GM12878 (cell line): ENCODE measurements around the gene C14orf119. TPM values are rescaled to one million over a fixed set of nuclear protein-coding genes. Genes with fewer than 3 reads are reported as not detected.

Experiments
- ATAC-seq: fragments of 200-7000 bp; cut with Tn5 transposase; 3 replicates; pipeline ENCODE4 v1.9.1; 2020; ENCODE audit warnings: mild to moderate bottlenecking, moderate library complexity
- BruUV-seq: library from RNA; stranded (reverse); fragments of 400-500 nt; replicated peaks from 2 replicates; lab custom pipeline; 2021; lab: Mats Ljungman, UMichigan
- CTCF ChIA-PET: fragments of 300-600 bp; sonication (Branson Sonifier 250); formaldehyde crosslinking; extraction: SDS; loops from one replicate; lab custom pipeline; 2021; ENCODE audit warnings: inconsistent platforms; lab: Yijun Ruan, JAX
- POLR2A ChIA-PET: fragments of 350-600 bp; formaldehyde crosslinking; extraction: SDS; loops from one replicate; lab custom pipeline; 2021; ENCODE audit warnings: inconsistent platforms; lab: Charles Lee
- RAD21 ChIA-PET: fragments of 300-600 bp; sonication (Branson Sonifier 250); formaldehyde crosslinking; loops from one replicate; lab custom pipeline; 2023; ENCODE audit warnings: antibody characterized with exemption; ENCODE audit not compliant: unreplicated experiment; lab: Charles Lee
- SMC1A ChIA-PET: fragments of 300-600 bp; sonication (Branson Sonifier 250); formaldehyde crosslinking; loops from one replicate; lab custom pipeline; 2023; ENCODE audit not compliant: unreplicated experiment, uncharacterized antibody; lab: Charles Lee
- DNase-seq: peaks from one replicate; pipeline ENCODE4 v3.0.0-alpha.2; 2011; ENCODE audit warnings: low read depth, low spot score
- FAIRE-seq: peaks from 3 replicates; lab custom pipeline; 2011; peaks lifted over from hg19 to GRCh38; lab: Jason Lieb, UNC
- H2AFZ ChIP-seq: 2 replicates; pipeline ENCODE4 v1.6.0; 2011; ENCODE audit warnings: low read depth, low read length, control low read depth; ENCODE audit not compliant: control insufficient read depth
- H3K27ac ChIP-seq: 2 replicates; pipeline ENCODE4 v1.5.1; 2011; ENCODE audit warnings: control low read depth; ENCODE audit not compliant: control insufficient read depth, insufficient read depth
- H3K27me3 ChIP-seq, 2 experiments: replicated peaks in 1 of 2; 2 replicates each; pipeline versions ENCODE4 v1.6.0 to v1.6.1; 2011; ENCODE audit warnings: low read length in 1 of 2; ENCODE audit not compliant: control insufficient read depth in 2 of 2, insufficient read depth in 2 of 2
- H3K36me3 ChIP-seq, 2 experiments: 2 replicates each; pipeline ENCODE4 v1.5.1; 2011; ENCODE audit warnings: low read length in 1 of 2; ENCODE audit not compliant: control insufficient read depth in 2 of 2, insufficient read depth in 2 of 2
- H3K4me1 ChIP-seq: 2 replicates; pipeline ENCODE4 v1.6.1; 2011; ENCODE audit warnings: mild to moderate bottlenecking, low read length, moderate library complexity, mixed read lengths; ENCODE audit not compliant: control insufficient read depth, insufficient read depth
- H3K4me2 ChIP-seq: 2 replicates; pipeline ENCODE4 v1.6.0; 2011; ENCODE audit warnings: control low read depth; ENCODE audit not compliant: control insufficient read depth, insufficient read depth
- H3K4me3 ChIP-seq: fragments of 200-600 bp; sonication (generic); 2 replicates; pipeline ENCODE4 v1.5.1; 2016
- H3K79me2 ChIP-seq: 2 replicates; pipeline ENCODE4 v1.6.0; 2011; ENCODE audit warnings: low read length; ENCODE audit not compliant: control insufficient read depth, insufficient read depth
- H3K9ac ChIP-seq: 2 replicates; pipeline ENCODE4 v1.8.0; 2011; ENCODE audit warnings: low read length, control low read depth, mixed read lengths; ENCODE audit not compliant: control insufficient read depth, insufficient read depth
- H3K9me3 ChIP-seq: replicated peaks from 3 replicates; pipeline ENCODE4 v1.5.1; 2011; ENCODE audit warnings: mild to moderate bottlenecking, low read length; ENCODE audit not compliant: control insufficient read depth, insufficient read depth
- H4K20me1 ChIP-seq: 2 replicates; pipeline ENCODE4 v1.6.0; 2011; ENCODE audit not compliant: control insufficient read depth, insufficient read depth
- BHLHE40 ChIP-seq, 2 experiments: fragments of 450-650 bp in 1 of 2; IDR thresholded peaks; 2 replicates each; pipeline ENCODE4 v1.6.1; 2011 to 2017; ENCODE audit warnings: low read depth in 2 of 2, borderline replicate concordance in 1 of 2, improper control_type of control experiment in 1 of 2, low read length in 1 of 2, mild to moderate bottlenecking in 1 of 2
- CHD4 ChIP-seq: fragments of 200-600 bp; sonication (generic); IDR thresholded peaks from 2 replicates; pipeline ENCODE4 v1.6.1; 2016; ENCODE audit warnings: mild to moderate bottlenecking
- MTA3 ChIP-seq: IDR thresholded peaks from 2 replicates; pipeline ENCODE4 v1.6.1; 2012; ENCODE audit warnings: low read length, inconsistent platforms, borderline replicate concordance
- PML ChIP-seq: IDR thresholded peaks from 2 replicates; pipeline ENCODE4 v1.6.1; 2012; ENCODE audit warnings: low read length, inconsistent platforms
- RUNX3 ChIP-seq: IDR thresholded peaks from 2 replicates; pipeline ENCODE4 v1.6.1; 2012; ENCODE audit warnings: low read length, inconsistent platforms
- SPI1 ChIP-seq: IDR thresholded peaks from 2 replicates; pipeline ENCODE4 v1.6.1; 2011; ENCODE audit warnings: low read depth, mild to moderate bottlenecking, low read length, moderate library complexity, borderline replicate concordance; ENCODE audit not compliant: insufficient read depth
- SREBF2 ChIP-seq: IDR thresholded peaks from 2 replicates; pipeline ENCODE4 v1.6.1; 2012; ENCODE audit warnings: mild to moderate bottlenecking, low read length
- ZNF384 ChIP-seq: IDR thresholded peaks from 2 replicates; pipeline ENCODE4 v1.6.1; 2012; ENCODE audit warnings: low read depth, mild to moderate bottlenecking, low read length, improper control_type of control experiment, borderline replicate concordance
- WGBS: methylation state at CpG from one replicate; pipeline ENCODE4 v1.1.6; 2016; ENCODE audit warnings: low lambda C conversion rate; ENCODE audit not compliant: insufficient replicate concordance, insufficient coverage; ENCODE audit errors: missing lambda C conversion rate; 5-methylcytosine and 5-hydroxymethylcytosine counted together
- in situ Hi-C: fragments of 300-500 bp; cut with MboI; formaldehyde crosslinking; loops from 9 replicates; pipeline ENCODE4 v1.14.3; 2018; ENCODE audit warnings: mixed read lengths
- intact Hi-C: fragments of 100-400 bp; cut with micrococcal nuclease; formaldehyde crosslinking; loops from one replicate; pipeline ENCODE4 v1.14.2; 2022; ENCODE audit not compliant: unreplicated experiment
- polyA plus RNA-seq, 11 experiments: library from polyadenylated mRNA; depleted of rRNA in 4 of 11; unstranded in 6 of 11; stranded (reverse) in 5 of 11; fragments of >200 nt; fragmentation: Nextera tagmentation in 4 of 11; fragmentation: Illumina TruSeq in 1 of 11; extraction: Ambion mirVana in 4 of 11; extraction: Trizol in 1 of 11; gene quantifications; 1 replicate in 1 of 11; 2 replicates in 10 of 11; pipeline versions ENCODE4 v1.2.1 to v1.2.3, GENCODE V29; 2011 to 2016; ENCODE audit warnings: inconsistent platforms in 2 of 11, missing spikeins in 2 of 11, low read depth in 1 of 11
- total RNA-seq, 4 experiments: library from RNA; depleted of rRNA in 3 of 4; stranded (reverse); fragments of >200 nt in 3 of 4; fragmentation: Illumina TruSeq in 1 of 4; extraction: Trizol in 1 of 4; gene quantifications; 2 replicates each; pipeline versions ENCODE4 v1.2.1 to v1.2.3, GENCODE V29; 2013 to 2021
- TF ChIP-seq, protein P1 (sequence below): fragments of 450-650 bp; formaldehyde crosslinking; IDR thresholded peaks from 2 replicates; pipeline ENCODE4 v1.4.0; 2020; ENCODE audit warnings: mild to moderate bottlenecking, moderate library complexity
- TF ChIP-seq, protein P2 (sequence below): fragments of 450-650 bp; IDR thresholded peaks from 2 replicates; pipeline ENCODE4 v1.6.1; 2017; ENCODE audit warnings: antibody characterized with exemption, mild to moderate bottlenecking, moderate library complexity

Gene C14orf119
- total and polyA plus RNA-seq, 10 of the 15 experiments (the other 5 are each of a cell fraction or from before 2014, with no cell fraction given): 32.3 to 228 (median 57.6) TPM

GRCh38 chr14:23112359-23113178 lies 17.3 kb downstream of the C14orf119 start:
- POLR2A ChIA-PET: no interaction called here
- Histone ChIP-seq H3K36me3 (no peaks in the 10 kb centered on the region), H3K4me1 (no peaks in the 10 kb centered on the region), H3K27me3 (peaks cover 0 to 7% of the 10 kb centered on the region in 2 experiments; a peak in 3 of 4 replicates), H3K27ac (no peak overlapping the region), H3K79me2 (no peaks in the 10 kb centered on the region), H3K9me3 (no peaks in the 10 kb centered on the region), H3K9ac (no peak overlapping the region), H3K4me3 (no peak overlapping the region), H3K4me2 (no peak overlapping the region), H2AFZ (no peak overlapping the region), H4K20me1 (no peaks in the 10 kb centered on the region)
- in situ Hi-C loops: no loop called here
- FAIRE-seq: no peak
- RAD21 ChIA-PET: interaction anchor here (0.5 to 2.0 kb wide), 3 partner anchors 8 to 169 kb away, joined by 4 to 5 read pairs (median 4); no protein-coding TSS in a partner anchor
- TF ChIP-seq, protein P1, sequence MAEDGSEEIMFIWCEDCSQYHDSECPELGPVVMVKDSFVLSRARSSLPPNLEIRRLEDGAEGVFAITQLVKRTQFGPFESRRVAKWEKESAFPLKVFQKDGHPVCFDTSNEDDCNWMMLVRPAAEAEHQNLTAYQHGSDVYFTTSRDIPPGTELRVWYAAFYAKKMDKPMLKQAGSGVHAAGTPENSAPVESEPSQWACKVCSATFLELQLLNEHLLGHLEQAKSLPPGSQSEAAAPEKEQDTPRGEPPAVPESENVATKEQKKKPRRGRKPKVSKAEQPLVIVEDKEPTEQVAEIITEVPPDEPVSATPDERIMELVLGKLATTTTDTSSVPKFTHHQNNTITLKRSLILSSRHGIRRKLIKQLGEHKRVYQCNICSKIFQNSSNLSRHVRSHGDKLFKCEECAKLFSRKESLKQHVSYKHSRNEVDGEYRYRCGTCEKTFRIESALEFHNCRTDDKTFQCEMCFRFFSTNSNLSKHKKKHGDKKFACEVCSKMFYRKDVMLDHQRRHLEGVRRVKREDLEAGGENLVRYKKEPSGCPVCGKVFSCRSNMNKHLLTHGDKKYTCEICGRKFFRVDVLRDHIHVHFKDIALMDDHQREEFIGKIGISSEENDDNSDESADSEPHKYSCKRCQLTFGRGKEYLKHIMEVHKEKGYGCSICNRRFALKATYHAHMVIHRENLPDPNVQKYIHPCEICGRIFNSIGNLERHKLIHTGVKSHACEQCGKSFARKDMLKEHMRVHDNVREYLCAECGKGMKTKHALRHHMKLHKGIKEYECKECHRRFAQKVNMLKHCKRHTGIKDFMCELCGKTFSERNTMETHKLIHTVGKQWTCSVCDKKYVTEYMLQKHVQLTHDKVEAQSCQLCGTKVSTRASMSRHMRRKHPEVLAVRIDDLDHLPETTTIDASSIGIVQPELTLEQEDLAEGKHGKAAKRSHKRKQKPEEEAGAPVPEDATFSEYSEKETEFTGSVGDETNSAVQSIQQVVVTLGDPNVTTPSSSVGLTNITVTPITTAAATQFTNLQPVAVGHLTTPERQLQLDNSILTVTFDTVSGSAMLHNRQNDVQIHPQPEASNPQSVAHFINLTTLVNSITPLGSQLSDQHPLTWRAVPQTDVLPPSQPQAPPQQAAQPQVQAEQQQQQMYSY: no peak
- TF ChIP-seq MTA3 (no peak), ZNF384 (no peak), BHLHE40 (IDR thresholded peaks at IDR 0.05; ENCODE audit: borderline replicate concordance in 1 of 2, low read depth in 2 of 2, low read length in 1 of 2) (no peak), PML (no peak), SPI1 (no peak), RUNX3 (no peak), SREBF2 (no peak), CHD4 (no peak)
- TF ChIP-seq, protein P2, sequence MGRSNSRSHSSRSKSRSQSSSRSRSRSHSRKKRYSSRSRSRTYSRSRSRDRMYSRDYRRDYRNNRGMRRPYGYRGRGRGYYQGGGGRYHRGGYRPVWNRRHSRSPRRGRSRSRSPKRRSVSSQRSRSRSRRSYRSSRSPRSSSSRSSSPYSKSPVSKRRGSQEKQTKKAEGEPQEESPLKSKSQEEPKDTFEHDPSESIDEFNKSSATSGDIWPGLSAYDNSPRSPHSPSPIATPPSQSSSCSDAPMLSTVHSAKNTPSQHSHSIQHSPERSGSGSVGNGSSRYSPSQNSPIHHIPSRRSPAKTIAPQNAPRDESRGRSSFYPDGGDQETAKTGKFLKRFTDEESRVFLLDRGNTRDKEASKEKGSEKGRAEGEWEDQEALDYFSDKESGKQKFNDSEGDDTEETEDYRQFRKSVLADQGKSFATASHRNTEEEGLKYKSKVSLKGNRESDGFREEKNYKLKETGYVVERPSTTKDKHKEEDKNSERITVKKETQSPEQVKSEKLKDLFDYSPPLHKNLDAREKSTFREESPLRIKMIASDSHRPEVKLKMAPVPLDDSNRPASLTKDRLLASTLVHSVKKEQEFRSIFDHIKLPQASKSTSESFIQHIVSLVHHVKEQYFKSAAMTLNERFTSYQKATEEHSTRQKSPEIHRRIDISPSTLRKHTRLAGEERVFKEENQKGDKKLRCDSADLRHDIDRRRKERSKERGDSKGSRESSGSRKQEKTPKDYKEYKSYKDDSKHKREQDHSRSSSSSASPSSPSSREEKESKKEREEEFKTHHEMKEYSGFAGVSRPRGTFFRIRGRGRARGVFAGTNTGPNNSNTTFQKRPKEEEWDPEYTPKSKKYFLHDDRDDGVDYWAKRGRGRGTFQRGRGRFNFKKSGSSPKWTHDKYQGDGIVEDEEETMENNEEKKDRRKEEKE: no peak
- CTCF ChIA-PET: interaction anchor here (0.6 to 5.4 kb wide), 6 partner anchors 8 to 74 kb away, joined by 3 to 45 read pairs (median 4); partner anchors contain the start of gene CEBPE
- no peak; the same call in 1 of the 3 replicates for ATAC-seq
- SMC1A ChIA-PET: interaction anchor here (1.2 kb wide), 1 partner anchor 11 kb away, joined by 3 read pairs; no protein-coding TSS in a partner anchor
- intact Hi-C loops: no loop called here
- WGBS: 19% methylated on average over 12 of the region's 12 CpGs
- no TSS peak for BruUV-seq
- DNase-seq: no peak
